Activated T-cell treated with anti-CD3 and anti-CD28 coated beads for 24 hours (primary cell): ENCODE results near the gene DGKG.

ENCODE experiments used
- DNase-seq: peaks from one replicate; pipeline ENCODE4 v3.0.0-alpha.2; 2020; ENCODE audit warnings: low read depth

The DGKG gene

DNA sequence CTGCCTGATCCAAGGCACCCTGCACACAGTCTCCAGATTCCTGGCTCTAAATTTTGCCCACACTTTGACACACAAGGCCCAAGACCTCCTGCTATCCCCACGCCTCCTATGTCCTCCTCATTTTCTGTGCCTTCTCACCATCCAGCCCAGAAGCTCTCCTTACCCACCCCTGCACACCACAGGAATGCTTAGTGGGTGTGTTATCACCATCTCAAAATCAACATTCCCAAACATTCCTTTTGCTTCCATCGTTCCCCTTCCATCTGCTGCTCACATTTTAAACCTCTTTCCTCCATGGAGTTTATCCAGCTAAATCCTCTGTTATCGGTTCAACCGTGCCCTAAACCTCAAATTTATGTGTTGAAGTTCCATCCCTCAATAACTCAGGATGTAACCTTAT lies 43.9 kb downstream of the DGKG start:
- no peak for DNase-seq

GRCh38 chr3:186317478-186317877 lies 44.6 kb downstream of the DGKG start:
- DNase-seq: no peak

DNA sequence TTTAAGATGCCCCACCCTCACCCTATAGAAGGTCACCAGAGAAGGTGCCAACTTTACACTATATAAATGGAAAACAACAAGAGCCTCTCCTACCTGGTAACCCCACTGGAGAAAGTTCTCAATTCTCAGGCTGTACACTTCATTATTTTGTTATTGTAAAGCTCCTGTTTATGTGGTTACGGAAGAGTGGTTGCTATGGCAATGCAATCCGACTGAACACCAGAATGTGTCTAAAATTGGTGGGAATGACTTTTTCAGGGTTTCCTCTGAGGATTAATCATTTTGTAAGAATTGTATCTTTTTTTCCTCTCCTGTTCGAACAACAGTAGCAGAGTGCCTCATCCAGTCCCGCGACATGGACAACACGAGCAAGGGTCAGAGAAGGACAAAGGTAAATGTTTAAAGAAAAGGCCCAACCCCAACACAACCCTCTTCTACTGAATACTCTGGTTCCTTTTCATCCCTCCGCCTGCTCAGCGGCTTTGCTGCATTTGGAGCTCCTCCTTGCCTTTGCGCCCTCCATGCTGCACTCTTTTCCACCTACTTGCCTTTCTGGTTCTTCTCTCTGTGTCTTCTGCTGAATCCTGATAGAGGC lies 45.3 kb downstream of the DGKG start:
- DNase-seq: no peak

GRCh38 chr3:186315581-186316354 lies 46.3 kb downstream of the DGKG start:
- no peak for DNase-seq

DNA sequence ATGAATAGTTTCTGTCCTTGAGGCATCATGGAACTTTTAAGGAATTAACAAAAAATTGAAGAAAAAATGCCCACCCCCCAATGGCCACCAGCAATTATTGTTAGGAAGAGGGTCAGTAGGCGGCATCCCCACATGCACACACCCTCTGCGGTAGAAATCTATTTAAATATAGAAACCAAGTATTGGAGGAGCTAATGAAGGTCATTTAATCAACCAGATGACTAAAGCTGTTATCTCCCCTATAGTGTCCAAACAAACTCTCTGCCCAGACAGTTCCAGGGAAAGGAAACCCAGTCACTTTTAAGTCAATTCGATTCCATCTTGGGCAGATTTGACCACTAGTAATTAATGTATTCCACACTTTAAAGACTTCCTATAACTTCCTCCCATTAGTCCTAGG lies 47.1 kb downstream of the DGKG start:
- DNase-seq: no peak

DNA sequence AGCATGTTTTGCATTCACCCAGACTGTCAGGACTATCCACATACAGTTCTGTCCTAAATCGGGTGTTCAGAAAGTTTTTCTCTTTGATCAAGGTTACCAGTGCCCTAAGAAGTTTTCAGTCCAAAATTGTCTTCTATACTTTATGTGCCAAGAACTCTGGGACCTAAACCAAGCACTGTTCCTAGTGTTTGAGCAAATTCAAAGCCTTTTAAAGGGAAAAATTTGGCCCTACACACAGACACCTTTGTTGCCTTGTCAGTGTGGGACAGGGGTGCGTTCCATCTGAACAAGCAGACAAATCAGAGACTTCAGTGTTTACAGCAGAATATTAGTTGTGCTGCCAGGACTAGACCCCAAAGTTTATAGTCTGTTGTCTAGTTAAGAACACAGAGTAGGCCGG lies 50.6 kb downstream of the DGKG start:
- DNase-seq: no peak

- no peak for DNase-seq
These were observed 53.5 kb downstream of the DGKG start for GRCh38 chr3:186308549-186308948.

DNA sequence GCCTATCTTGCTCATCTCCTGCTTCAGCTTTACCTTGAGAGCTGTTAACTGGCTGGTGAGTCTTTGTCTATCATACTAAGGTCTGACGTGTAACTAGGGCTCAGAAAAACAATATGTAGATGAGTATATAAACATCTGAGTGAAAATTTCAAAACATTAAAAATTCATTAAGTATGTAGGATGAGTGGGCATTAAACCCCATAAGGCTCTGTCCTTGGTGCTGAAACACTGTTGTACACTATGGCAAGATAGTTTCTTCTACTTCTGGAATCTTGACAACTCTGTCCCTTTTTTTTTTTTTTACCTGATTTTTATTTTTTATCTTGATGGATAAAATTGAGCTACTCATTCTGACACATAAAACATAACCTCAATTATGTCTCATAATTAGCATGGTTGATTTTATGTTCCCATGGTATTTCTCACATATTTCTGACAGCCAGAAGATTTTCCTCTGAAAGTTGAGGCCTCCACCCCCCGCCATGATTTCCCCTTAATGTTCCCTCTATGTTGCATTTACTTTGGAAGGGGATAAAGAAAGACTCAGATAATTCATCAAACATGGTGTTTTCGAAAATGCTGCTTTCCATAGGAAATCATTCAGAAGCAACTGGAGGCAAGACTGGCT lies 54.3 kb downstream of the DGKG start:
- no peak for DNase-seq

GRCh38 chr3:186305286-186305685 lies 56.7 kb downstream of the DGKG start:
- DNase-seq: no peak

- DNase-seq: no peak
These were observed 58.1 kb downstream of the DGKG start for GRCh38 chr3:186303965-186304364.

DNA sequence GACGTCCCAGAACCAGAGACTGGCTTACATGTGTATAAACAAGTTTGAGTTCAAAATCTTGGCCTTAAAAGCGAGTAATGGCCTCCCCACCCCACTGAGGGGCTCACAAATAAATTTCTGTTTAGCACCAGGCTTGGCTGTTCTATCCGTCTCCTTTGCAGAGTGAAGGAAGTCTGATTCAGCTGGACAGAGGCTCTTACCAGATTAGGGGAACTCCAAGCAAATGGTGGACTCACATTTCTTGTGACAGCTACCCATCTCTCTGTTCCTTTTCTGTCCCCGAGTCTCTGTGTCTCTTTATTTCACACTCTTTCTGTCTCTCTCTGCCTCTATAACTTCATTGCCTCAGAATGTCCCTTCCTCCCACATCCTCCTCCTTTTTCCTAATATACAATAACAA lies 62.7 kb downstream of the DGKG start:
- no peak for DNase-seq

DNA sequence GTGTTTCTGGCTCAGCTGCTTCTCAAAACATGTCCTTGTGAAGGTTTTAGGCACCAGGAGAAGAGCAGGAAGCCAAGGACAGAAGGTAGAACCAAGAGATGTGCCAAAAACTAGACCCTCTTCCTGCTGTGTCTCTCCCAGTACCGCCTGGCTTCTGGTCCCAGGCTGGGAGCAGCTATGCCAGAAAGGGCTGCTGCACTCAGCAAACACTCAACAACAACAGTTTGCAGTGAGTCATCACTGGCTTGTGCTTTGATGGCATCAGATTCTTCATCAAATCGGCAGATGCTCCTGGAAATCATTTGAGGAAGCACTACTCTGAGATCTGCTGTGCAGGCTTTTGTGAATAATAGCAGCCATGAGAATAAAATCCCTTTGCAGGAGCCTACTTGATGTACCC lies 63.2 kb downstream of the DGKG start:
- no peak for DNase-seq

- no peak for DNase-seq
These were observed 71.2 kb downstream of the DGKG start for GRCh38 chr3:186290796-186291195.

DNA sequence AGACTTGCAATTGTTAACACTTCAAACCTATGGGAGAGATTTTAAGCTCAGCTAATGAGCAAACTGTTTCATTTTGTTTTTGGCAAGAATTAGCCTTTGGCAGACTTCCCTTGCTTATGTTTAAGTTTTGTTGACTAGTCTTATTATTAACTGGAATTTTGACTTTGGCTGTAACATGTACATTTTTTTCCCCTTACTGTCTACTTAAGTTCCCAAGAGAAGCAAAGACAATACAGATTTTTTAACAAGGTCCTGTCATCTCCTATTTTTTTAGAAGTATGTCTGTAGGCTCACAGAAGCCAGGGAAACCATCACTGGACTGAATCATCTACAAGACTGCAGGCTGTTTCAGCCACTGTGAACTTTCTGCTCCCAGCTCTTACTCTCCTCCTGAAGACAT lies 74.3 kb downstream of the DGKG start:
- DNase-seq: no peak

- no peak for DNase-seq
These were observed 75.9 kb downstream of the DGKG start for GRCh38 chr3:186286114-186286513.

DNA sequence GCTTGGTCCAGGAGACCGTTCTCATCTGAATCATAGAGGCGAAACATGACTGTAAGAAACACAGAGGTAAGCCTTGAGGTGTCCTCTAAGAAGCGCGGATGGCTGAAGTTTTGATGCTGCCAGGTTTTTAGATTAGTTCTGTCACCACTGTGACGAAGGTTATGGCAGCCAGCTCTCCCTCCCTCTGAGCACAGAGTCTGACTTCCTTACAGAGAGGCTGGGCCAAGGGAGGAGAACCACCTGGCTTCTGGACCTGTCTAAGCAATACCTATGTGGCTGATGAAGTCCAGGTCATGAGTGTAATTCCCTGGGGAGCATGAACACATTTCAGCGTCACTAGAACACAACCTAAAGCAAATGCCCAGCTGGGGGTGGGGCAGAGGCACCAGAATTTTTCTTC lies 77.4 kb downstream of the DGKG start:
- DNase-seq: no peak

- no peak for DNase-seq
These were observed 77.7 kb downstream of the DGKG start for GRCh38 chr3:186284349-186284652.

GRCh38 chr3:186283651-186284348 lies 78.2 kb downstream of the DGKG start:
- DNase-seq: no peak

GRCh38 chr3:186283096-186283495 lies 78.9 kb downstream of the DGKG start:
- DNase-seq: no peak

GRCh38 chr3:186281176-186281575 lies 80.9 kb downstream of the DGKG start:
- no peak for DNase-seq

GRCh38 chr3:186280737-186281136 lies 81.3 kb downstream of the DGKG start:
- no peak for DNase-seq

DNA sequence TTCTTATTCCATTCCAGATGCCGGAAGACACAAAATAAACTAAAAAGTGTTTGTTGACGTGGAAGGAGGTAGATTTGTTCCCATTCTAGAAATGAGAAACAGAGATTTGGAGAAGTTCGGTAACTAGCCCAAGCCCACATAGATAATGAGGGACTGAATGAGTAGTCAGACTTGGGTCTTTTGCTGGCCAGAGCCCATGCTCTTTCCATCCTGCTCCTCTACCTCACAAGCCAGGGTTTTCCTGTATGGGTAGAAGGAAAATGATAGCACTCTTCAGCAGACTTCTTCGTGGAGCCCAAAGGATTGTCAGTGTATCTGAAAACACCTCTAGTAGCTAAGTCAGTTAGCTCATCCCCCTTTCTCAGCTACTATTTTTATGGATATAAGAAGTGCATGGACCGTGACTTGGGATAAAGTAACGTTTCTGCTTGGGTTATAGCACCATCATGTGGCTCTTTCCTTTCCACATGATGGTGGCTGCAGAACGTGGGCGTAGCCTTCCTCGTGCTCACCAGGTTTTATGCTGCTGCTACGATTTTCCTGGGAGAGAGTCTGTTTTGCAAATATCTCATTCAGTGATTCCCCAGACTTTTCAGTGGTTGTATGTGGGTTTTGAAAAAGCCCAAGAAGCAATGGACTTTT lies 84.6 kb downstream of the DGKG start:
- no peak for DNase-seq

GRCh38 chr3:186275436-186275835 lies 86.6 kb downstream of the DGKG start:
- DNase-seq: no peak
